Activated B cell treated with CpG ODN at 0.5 μM for 24 hours (primary cell): ENCODE results near the gene ADIRF. TPM values are rescaled to one million over a fixed set of nuclear protein-coding genes. Genes with fewer than 3 reads are reported as not detected.

Experiments
- ATAC-seq: fragments of 200-7000 bp; cut with Tn5 transposase; one replicate; pipeline ENCODE4 v1.10.0; 2021; ENCODE audit warnings: low read depth, mild to moderate bottlenecking, moderate library complexity
- CTCF ChIA-PET: fragments of 350-600 bp; sonication (Branson Sonifier 250); formaldehyde crosslinking; loops from one replicate; lab custom pipeline; 2021; ENCODE audit warnings: antibody characterized with exemption; lab: Charles Lee
- POLR2A ChIA-PET: fragments of 350-600 bp; sonication (Branson Sonifier 250); formaldehyde crosslinking; loops from one replicate; lab custom pipeline; 2021; ENCODE audit warnings: antibody characterized with exemption; lab: Charles Lee
- DNase-seq: peaks from one replicate; pipeline ENCODE4 v3.0.0; 2022
- H3K27ac Mint-ChIP-seq: one replicate; pipeline ENCODE4 v1.8.0; 2020; ENCODE audit warnings: mixed read lengths
- H3K27me3 Mint-ChIP-seq: one replicate; pipeline ENCODE4 v1.8.0; 2021; ENCODE audit warnings: mixed read lengths
- H3K36me3 Mint-ChIP-seq: one replicate; pipeline ENCODE4 v1.8.0; 2021; ENCODE audit warnings: low read depth, mixed read lengths
- H3K4me1 Mint-ChIP-seq: one replicate; pipeline ENCODE4 v1.8.0; 2021; ENCODE audit warnings: mixed read lengths
- H3K4me3 Mint-ChIP-seq: one replicate; pipeline ENCODE4 v1.8.0; 2020; ENCODE audit warnings: mild to moderate bottlenecking, mixed read lengths
- H3K9me3 Mint-ChIP-seq: one replicate; pipeline ENCODE4 v1.8.0; 2020; ENCODE audit warnings: mixed read lengths
- CTCF ChIP-seq: fragments of 200-600 bp; IDR thresholded peaks from one replicate; pipeline ENCODE4 v1.8.0; 2022; ENCODE audit warnings: antibody characterized with exemption, mild to moderate bottlenecking
- intact Hi-C: fragments of 100-400 bp; cut with micrococcal nuclease; formaldehyde crosslinking; loops from one replicate; pipeline ENCODE4 v1.15.1; 2024
- total RNA-seq: library from RNA; stranded (reverse); gene quantifications from 2 replicates; pipeline ENCODE4 v1.2.3, GENCODE V29; 2022

ADIRF gene
- total RNA-seq, 1 donor from 2014 or later = 7.9 TPM

GRCh38 chr10:86941426-86941825, 26.9 kb upstream of the ADIRF start:
- TF ChIP-seq CTCF = no peak
- no peak for ATAC-seq
- CTCF ChIA-PET = no interaction called here

GRCh38 chr10:86941991-86942421, 26.3 kb upstream of the ADIRF start:
- no peak overlapping the region for H3K27ac Mint-ChIP-seq

More at GRCh38 chr10:86941426-86941825, 26.9 kb upstream of the ADIRF start:
- Mint-ChIP-seq H3K4me1 (peaks cover 4% of the 10 kb centered on the region), H3K4me3 (no peak overlapping the region), H3K9me3 (no peaks in the 10 kb centered on the region), H3K36me3 (no peaks in the 10 kb centered on the region), H3K27me3 (no peaks in the 10 kb centered on the region), H3K27ac (no peak overlapping the region)
- no peak for DNase-seq
- POLR2A ChIA-PET = no interaction called here
- intact Hi-C loops = no loop called here

GRCh38 chr10:86942441-86943315, 25.6 kb upstream of the ADIRF start:
- ChIA-PET CTCF (no interaction called here), POLR2A (no interaction called here)
- Mint-ChIP-seq H3K4me3 (no peak overlapping the region), H3K4me1 (peaks cover 4% of the 10 kb centered on the region), H3K27me3 (peaks cover 5% of the 10 kb centered on the region), H3K27ac (no peak overlapping the region), H3K36me3 (no peaks in the 10 kb centered on the region), H3K9me3 (no peaks in the 10 kb centered on the region)
- intact Hi-C loops = no loop called here
- ATAC-seq (no peak), DNase-seq (no peak)
- no peak for TF ChIP-seq CTCF

More at GRCh38 chr10:86941991-86942421, 26.3 kb upstream of the ADIRF start:
- H3K4me1 Mint-ChIP-seq = peaks cover 4% of the 10 kb centered on the region
- DNase-seq = no peak
- intact Hi-C loops = no loop called here
- peaks cover 5% of the 10 kb centered on the region for H3K27me3 Mint-ChIP-seq
- POLR2A ChIA-PET = no interaction called here
- CTCF ChIA-PET = no interaction called here
- no peaks in the 10 kb centered on the region for H3K9me3 Mint-ChIP-seq
- no peaks in the 10 kb centered on the region for H3K36me3 Mint-ChIP-seq
- no peak for TF ChIP-seq CTCF
- H3K4me3 Mint-ChIP-seq = no peak overlapping the region
- ATAC-seq = no peak

GRCh38 chr10:86943316-86944030, 24.8 kb upstream of the ADIRF start:
- CTCF ChIA-PET = no interaction called here
- Mint-ChIP-seq H3K4me1 (peaks cover 4% of the 10 kb centered on the region), H3K9me3 (no peaks in the 10 kb centered on the region), H3K27me3 (peaks cover 5% of the 10 kb centered on the region), H3K36me3 (no peaks in the 10 kb centered on the region), H3K27ac (no peak overlapping the region), H3K4me3 (no peak overlapping the region)
- TF ChIP-seq CTCF = no peak
- DNase-seq (no peak), ATAC-seq (no peak)
- POLR2A ChIA-PET = no interaction called here
- intact Hi-C loops = no loop called here

- CTCF ChIA-PET = no interaction called here
Observed at GRCh38 chr10:86944031-86944419, 24.3 kb upstream of the ADIRF start.

More at GRCh38 chr10:86944031-86944419, 24.3 kb upstream of the ADIRF start:
- Mint-ChIP-seq H3K9me3 (no peaks in the 10 kb centered on the region), H3K4me3 (no peak overlapping the region), H3K27me3 (peaks cover 5% of the 10 kb centered on the region), H3K4me1 (peaks cover 4% of the 10 kb centered on the region), H3K36me3 (no peaks in the 10 kb centered on the region), H3K27ac (no peak overlapping the region)
- no peak for DNase-seq
- POLR2A ChIA-PET = no interaction called here
- no peak for ATAC-seq
- intact Hi-C loops = no loop called here
- TF ChIP-seq CTCF = no peak
